Activated naive CD8-positive, alpha-beta T cell (primary cell): Measurements from ENCODE around the gene CEP170B.
"Not testable (repeated sequence)": the region's sequence is repeated elsewhere in the genome, so short reads cannot be mapped to it uniquely, and the experiment has no call there.

Experiments used
- H3K27ac Mint-ChIP-seq: one replicate; pipeline ENCODE4 v1.8.0; 2021; ENCODE audit warnings: mixed read lengths
- H3K27me3 Mint-ChIP-seq: one replicate; pipeline ENCODE4 v1.8.0; 2021; ENCODE audit warnings: mixed read lengths
- H3K36me3 Mint-ChIP-seq: one replicate; pipeline ENCODE4 v1.8.0; 2021; ENCODE audit warnings: mixed read lengths
- H3K4me1 Mint-ChIP-seq: one replicate; pipeline ENCODE4 v1.8.0; 2021; ENCODE audit warnings: low read depth, mixed read lengths
- H3K4me3 Mint-ChIP-seq: one replicate; pipeline ENCODE4 v1.8.0; 2021; ENCODE audit warnings: mild to moderate bottlenecking, mixed read lengths
- H3K9me3 Mint-ChIP-seq: one replicate; pipeline ENCODE4 v1.8.0; 2021; ENCODE audit warnings: low read depth, mixed read lengths

The CEP170B gene

DNA sequence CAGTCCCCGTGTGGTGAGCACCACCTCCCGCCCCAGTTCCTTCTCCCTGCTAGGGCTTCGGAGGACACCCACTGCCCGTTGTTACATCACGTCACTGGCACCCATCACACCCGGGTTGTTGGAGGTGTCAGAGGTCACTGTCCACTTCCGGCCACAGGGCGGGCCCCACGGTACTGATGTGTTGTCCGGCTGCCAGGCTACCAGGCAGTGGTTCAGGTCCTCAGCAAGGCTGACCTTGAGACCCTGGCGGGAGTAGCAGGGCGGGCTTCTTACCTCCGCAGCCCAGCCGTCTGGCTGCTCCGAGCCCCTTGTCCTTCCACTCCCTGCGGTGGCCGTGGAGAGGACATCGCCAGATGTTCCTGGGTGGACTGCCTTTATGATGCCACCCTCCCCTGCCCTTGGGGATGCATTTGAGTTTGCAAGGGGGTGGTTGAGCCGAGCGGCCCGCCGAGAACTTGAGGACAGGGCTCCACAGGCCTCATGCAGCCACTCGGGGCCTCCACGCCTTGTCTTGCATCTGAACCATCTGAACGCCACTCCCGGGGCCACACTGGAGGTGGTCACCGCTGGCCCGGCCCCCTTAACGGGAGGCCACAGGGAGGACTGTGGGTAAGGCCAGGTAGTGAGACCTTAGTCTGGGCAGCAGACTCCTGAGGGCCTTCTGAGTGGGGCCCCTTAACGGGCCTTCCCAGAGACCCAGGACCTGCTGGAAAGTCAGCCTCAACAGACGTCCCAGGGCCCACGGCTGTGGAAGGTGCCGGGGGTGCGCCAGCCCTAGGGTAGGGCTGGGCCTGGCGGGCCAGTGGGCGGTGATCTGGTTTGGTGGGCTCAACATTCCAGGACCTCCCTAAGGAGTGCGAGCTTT lies 32.5 kb downstream of the CEP170B start:
- H3K4me1 Mint-ChIP-seq: no peaks in the 10 kb centered on the region
- H3K27me3 Mint-ChIP-seq: no peaks in the 10 kb centered on the region
- H3K36me3 Mint-ChIP-seq: no peaks in the 10 kb centered on the region
- no peak overlapping the region for H3K4me3 Mint-ChIP-seq
- H3K27ac Mint-ChIP-seq: no peak overlapping the region
- no peaks in the 10 kb centered on the region for H3K9me3 Mint-ChIP-seq

DNA sequence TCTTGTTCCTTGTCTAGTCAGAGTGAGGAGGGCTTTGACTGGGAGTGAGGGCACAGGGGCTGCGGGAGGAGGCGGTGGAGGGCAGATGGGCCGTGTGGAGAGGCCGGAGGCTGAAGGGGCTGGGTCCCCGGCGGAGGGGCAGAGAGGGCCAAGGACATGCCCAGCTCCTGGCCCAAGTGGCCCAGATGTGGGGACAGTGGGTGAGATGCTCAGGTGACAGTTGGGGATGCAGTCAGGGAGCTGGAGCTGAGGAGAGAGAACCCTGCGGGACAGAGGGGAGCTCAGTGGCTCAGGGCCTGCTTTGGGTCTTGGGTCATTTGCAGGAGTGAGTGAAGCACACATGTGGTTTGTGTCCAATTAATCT lies 33.1 kb downstream of the CEP170B start:
- Mint-ChIP-seq H3K9me3 (no peaks in the 10 kb centered on the region), H3K27me3 (peaks cover under 1% of the 10 kb centered on the region), H3K4me1 (no peaks in the 10 kb centered on the region), H3K36me3 (no peaks in the 10 kb centered on the region), H3K4me3 (no peak overlapping the region), H3K27ac (no peak overlapping the region)

DNA sequence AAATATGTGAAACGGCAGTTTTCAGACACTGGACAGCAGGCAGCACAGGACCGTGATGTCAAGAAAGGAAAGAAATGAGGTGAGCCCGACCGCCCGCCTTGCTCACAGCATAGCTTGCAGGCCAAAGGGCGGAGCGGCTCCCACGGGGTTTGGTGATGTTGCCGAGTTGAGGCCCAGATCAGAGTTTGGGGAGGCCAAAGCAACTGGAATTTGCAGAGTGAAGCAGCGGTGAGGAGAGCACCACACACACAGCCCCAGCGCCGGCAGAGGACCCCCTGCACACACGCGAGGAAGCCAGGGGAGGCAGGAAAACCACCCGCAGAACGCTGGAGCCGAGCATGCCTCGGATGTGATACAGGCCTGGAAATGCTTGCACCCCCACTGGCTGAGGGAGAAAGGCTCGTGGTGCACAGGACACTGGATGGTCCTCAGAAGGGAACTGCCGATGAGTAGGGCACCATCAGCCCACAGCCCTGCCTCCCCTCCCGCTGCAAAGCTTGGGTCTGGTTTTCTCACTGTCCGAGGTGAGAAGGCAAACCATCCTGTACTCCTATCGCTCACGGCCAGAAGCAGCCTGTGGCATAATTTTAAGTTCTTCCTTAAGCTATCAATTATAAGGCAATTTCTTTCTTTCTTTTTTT lies 33.9 kb downstream of the CEP170B start:
- no peaks in the 10 kb centered on the region for H3K9me3 Mint-ChIP-seq
- H3K27me3 Mint-ChIP-seq: peaks cover 4% of the 10 kb centered on the region
- no peak overlapping the region for H3K27ac Mint-ChIP-seq
- no peaks in the 10 kb centered on the region for H3K4me1 Mint-ChIP-seq
- H3K4me3 Mint-ChIP-seq: no peak overlapping the region
- H3K36me3 Mint-ChIP-seq: no peaks in the 10 kb centered on the region

DNA sequence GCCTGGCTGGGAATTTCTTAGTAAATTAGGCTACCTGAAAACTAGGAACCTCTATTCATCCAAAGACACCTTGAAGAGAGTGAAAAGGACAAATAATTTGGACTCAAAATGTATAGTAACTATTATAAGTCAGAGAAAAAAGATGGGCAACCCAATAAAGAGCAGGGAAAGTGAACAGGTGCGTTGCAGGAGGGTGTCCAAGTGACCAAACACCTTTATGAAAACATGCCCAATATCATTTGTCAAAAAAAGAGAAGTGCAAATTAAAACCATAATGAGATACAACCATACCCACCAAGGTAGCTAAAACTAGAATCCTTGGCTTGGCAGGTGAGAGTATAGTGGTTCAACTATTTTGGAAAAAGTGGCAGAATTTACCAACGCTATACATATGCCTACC lies 34.7 kb downstream of the CEP170B start:
- Mint-ChIP-seq H3K36me3 (no peaks in the 10 kb centered on the region), H3K4me1 (no peaks in the 10 kb centered on the region), H3K4me3 (no peak overlapping the region), H3K9me3 (no peaks in the 10 kb centered on the region), H3K27me3 (peaks cover 11% of the 10 kb centered on the region), H3K27ac (no peak overlapping the region)

GRCh38 chr14:104900639-104901512 lies 35.8 kb downstream of the CEP170B start:
- Mint-ChIP-seq H3K4me3 (no peak overlapping the region), H3K9me3 (no peaks in the 10 kb centered on the region), H3K27me3 (peaks cover 13% of the 10 kb centered on the region), H3K27ac (no peak overlapping the region), H3K4me1 (no peaks in the 10 kb centered on the region), H3K36me3 (no peaks in the 10 kb centered on the region)

- Mint-ChIP-seq H3K27ac (no peak overlapping the region), H3K4me3 (no peak overlapping the region)
Measured at GRCh38 chr14:104903990-104904389, 38.9 kb downstream of the CEP170B start.

DNA sequence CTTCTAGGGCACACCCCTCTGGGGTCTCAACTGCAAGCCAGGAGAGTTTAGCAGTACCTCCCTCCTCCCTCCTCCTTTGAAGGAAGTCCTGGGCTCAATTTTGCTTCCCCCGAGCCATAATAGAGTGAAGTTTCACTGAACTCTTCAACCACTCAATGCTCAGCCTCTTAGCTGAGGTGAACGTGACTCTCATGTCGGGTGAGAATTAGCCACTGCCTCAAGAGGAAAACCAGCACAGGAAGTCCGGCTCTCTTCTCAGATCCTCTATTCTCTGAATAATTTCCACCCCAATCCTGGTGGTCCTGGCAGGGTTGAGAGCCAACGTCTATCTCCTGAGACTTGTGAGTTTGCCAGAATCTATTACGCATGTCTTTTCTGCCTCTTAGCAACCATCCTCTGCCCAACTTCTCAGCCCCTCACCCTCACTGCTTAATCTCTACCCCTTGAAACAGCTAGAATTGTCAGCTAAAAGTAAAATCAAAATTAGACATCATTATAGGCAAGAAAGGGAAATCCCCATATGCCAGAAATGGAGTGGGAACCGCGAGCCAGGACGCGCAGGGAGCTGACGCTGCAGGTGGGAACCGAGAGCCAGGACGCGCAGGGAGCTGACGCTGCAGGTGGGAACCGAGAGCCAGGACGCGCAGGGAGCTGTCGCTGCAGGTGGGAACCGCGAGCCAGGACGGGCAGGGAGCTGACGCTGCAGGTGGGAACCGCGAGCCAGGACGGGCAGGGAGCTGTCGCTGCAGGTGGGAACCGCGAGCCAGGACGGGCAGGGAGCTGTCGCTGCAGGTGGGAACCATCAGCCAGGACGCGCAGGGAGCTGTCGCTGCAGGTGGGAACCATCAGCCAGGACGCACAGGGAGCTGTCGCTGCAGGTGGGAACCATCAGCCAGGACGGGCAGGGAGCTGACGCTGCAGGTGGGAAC lies 39.8 kb downstream of the CEP170B start:
- H3K4me1 Mint-ChIP-seq, H3K4me3 Mint-ChIP-seq, H3K36me3 Mint-ChIP-seq, H3K27ac Mint-ChIP-seq, H3K9me3 Mint-ChIP-seq: not testable (repeated sequence)
- H3K27me3 Mint-ChIP-seq: peaks cover 17% of the 10 kb centered on the region

More at GRCh38 chr14:104903990-104904389, 38.9 kb downstream of the CEP170B start:
- Mint-ChIP-seq H3K4me1 (no peaks in the 10 kb centered on the region), H3K27me3 (peaks cover 13% of the 10 kb centered on the region), H3K36me3 (no peaks in the 10 kb centered on the region), H3K9me3 (no peaks in the 10 kb centered on the region)

DNA sequence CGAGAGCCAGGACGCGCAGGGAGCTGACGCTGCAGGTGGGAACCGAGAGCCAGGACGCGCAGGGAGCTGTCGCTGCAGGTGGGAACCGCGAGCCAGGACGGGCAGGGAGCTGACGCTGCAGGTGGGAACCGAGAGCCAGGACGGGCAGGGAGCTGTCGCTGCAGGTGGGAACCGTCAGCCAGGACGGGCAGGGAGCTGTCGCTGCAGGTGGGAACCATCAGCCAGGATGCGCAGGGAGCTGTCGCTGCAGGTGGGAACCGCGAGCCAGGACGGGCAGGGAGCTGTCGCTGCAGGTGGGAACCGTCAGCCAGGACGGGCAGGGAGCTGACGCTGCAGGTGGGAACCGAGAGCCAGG lies 40.5 kb downstream of the CEP170B start:
- H3K9me3 Mint-ChIP-seq, H3K4me3 Mint-ChIP-seq, H3K4me1 Mint-ChIP-seq, H3K27ac Mint-ChIP-seq, H3K36me3 Mint-ChIP-seq: not testable (repeated sequence)
- H3K27me3 Mint-ChIP-seq: peaks cover 22% of the 10 kb centered on the region

DNA sequence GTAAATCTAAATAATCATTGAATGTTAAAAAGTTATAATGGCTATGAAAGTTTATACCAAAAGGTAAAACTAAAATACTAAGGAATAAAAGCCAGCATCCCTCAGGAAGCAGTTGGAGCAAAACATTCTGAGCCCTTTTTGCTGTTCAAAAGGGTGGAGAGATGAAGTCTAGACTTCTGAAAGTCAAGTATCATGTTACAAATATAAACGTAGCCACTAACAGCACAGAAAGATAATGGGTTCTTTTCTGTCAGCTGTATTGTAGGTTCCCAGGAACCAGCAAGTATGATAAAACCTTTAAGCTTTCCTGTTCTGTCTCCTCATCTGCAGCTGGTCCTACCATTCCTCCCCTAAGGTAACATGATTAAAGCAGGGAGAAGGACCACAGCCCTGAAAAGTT lies 43.2 kb downstream of the CEP170B start:
- Mint-ChIP-seq H3K27ac (no peak overlapping the region), H3K27me3 (peaks cover 32% of the 10 kb centered on the region), H3K36me3 (peaks cover 7% of the 10 kb centered on the region), H3K4me1 (no peaks in the 10 kb centered on the region), H3K4me3 (no peak overlapping the region), H3K9me3 (peaks cover 10% of the 10 kb centered on the region)

DNA sequence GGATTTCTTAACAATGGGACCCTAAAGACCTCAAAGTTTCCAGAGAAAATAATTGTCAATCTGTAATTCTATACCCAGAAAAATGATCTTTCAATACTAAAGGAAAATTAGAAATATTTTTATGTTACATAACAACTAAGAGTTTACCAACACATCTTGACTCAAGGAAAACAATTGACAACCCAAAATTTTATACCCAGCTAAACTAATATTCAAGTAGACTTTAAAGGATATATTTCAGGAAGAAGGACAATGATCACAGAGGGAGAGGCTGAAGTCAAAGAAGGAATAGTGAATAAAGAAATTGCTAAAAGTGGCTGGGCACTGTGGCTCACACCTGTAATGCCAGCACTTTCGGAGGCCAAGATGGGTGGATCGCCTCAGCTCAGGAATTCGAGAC lies 47.0 kb downstream of the CEP170B start:
- Mint-ChIP-seq H3K4me3 (no peak overlapping the region), H3K36me3 (peaks cover 7% of the 10 kb centered on the region), H3K27ac (no peak overlapping the region), H3K9me3 (peaks cover 10% of the 10 kb centered on the region), H3K27me3 (peaks cover 21% of the 10 kb centered on the region), H3K4me1 (no peaks in the 10 kb centered on the region)

GRCh38 chr14:104913435-104913834 lies 48.4 kb downstream of the CEP170B start:
- Mint-ChIP-seq H3K4me1 (no peaks in the 10 kb centered on the region), H3K4me3 (no peak overlapping the region), H3K9me3 (peaks cover 10% of the 10 kb centered on the region), H3K27me3 (peaks cover 21% of the 10 kb centered on the region), H3K27ac (no peak overlapping the region), H3K36me3 (peaks cover 7% of the 10 kb centered on the region)

DNA sequence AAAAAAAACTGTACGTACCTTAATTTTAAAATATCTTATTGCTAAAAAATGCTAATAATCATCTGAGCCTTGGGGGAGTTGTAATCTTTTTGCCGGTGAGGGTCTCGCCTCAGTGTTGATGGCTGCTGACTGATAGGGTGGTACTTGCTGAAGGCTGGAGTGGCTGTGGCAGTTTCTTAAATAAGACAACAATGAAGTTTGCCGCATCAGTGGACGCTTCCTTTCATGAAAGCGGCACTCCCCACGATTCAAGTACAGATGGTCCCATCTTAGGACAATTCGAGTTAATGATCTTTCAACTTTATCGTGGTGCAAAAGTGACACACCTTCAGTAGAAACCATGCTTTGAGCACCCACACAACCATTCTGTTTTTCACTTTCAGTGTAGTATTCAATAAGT lies 52.0 kb downstream of the CEP170B start:
- Mint-ChIP-seq H3K9me3 (peaks cover 1% of the 10 kb centered on the region), H3K27me3 (peaks cover 4% of the 10 kb centered on the region), H3K36me3 (peaks cover under 1% of the 10 kb centered on the region), H3K4me3 (no peak overlapping the region), H3K27ac (no peak overlapping the region), H3K4me1 (no peaks in the 10 kb centered on the region)

DNA sequence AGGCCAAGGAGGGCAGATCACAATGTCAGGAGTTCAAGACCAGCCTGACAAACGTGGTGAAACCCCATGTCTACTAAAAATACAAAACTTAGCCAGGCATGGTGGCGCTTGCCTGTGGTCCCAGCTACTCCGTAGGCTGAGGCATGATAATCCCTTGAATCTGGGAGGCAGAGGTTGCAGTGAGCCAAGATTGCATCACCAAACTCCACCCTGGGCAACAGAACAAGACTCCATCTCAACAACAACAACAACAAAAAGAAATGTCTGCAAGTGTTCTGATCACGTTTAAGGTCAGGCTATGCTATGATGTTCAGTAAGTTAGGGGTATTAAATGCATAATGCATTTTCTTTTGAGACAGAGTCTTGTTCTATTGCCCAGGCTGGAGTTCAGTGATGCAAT lies 52.9 kb downstream of the CEP170B start:
- no peak overlapping the region for H3K27ac Mint-ChIP-seq
- peaks cover 3% of the 10 kb centered on the region for H3K27me3 Mint-ChIP-seq
- H3K4me1 Mint-ChIP-seq: no peaks in the 10 kb centered on the region
- no peaks in the 10 kb centered on the region for H3K36me3 Mint-ChIP-seq
- H3K9me3 Mint-ChIP-seq: no peaks in the 10 kb centered on the region
- no peak overlapping the region for H3K4me3 Mint-ChIP-seq

GRCh38 chr14:104919152-104919992 lies 54.3 kb downstream of the CEP170B start:
- not testable (repeated sequence) for H3K4me1 Mint-ChIP-seq, H3K4me3 Mint-ChIP-seq, H3K9me3 Mint-ChIP-seq, H3K36me3 Mint-ChIP-seq, H3K27ac Mint-ChIP-seq, H3K27me3 Mint-ChIP-seq
